Fibroblast of skin of left quadriceps (primary cell): Measurements from ENCODE around the gene EXOC3.
A peak's percentile ranks its signal among the peaks of the same experiment; 100 is the strongest.
"Not testable (repeated sequence)": the region's sequence is repeated elsewhere in the genome, so short reads cannot be mapped to it uniquely, and the experiment has no call there.

Experiments used
- DNase-seq, 2 experiments: peaks; one replicate each; pipeline ENCODE4 v3.0.0-alpha.2; 2013; ENCODE audit warnings: low read depth in 2 of 2

Gene EXOC3

DNA sequence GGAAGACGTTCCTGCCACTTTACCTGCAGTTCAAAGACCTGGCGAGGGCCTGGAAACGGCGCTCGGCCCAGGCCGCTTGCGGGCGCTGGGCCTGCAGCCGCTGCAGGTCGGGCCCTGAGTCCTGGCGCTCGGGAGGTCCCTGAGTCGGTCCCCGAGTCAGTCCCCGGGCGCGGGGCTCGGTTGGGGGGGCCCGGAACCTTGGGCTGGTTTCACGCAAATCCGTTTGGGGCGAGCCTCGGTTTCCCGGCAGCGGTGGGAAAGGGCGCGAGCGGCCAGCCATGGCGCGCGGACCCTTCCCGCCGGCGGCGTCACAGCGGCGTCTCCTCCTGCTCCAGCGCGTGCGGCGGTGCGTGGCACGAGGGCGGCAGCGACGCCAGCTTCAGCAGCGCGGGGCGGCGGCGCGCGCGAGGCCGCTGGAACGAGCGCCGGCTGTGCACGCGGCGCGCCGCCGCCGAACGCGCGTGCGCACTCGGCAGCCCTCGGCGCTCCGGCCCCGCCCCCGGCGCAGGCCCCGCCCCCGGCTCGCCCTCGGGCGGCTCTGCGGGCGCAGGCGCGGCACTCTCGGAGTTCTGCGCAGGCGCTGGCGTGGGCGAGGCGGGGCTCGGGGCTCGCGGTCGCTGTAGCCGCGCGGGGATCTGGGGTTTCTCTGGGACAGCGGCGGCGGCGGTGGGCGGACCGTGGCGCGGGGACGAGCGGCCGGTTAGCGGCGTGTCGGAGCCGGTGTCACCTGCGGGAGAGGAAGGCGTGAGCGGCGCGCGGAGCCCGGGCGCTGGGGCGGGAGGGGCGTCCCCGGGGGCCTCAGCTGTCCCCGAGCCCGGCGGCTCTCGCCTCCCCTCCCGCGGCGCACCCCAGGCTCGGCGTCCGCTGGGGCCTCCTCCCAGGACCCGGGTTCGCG, 29.9 kb downstream of the EXOC3 start:
- DNase-seq: peak; percentile 52 to 56

DNA sequence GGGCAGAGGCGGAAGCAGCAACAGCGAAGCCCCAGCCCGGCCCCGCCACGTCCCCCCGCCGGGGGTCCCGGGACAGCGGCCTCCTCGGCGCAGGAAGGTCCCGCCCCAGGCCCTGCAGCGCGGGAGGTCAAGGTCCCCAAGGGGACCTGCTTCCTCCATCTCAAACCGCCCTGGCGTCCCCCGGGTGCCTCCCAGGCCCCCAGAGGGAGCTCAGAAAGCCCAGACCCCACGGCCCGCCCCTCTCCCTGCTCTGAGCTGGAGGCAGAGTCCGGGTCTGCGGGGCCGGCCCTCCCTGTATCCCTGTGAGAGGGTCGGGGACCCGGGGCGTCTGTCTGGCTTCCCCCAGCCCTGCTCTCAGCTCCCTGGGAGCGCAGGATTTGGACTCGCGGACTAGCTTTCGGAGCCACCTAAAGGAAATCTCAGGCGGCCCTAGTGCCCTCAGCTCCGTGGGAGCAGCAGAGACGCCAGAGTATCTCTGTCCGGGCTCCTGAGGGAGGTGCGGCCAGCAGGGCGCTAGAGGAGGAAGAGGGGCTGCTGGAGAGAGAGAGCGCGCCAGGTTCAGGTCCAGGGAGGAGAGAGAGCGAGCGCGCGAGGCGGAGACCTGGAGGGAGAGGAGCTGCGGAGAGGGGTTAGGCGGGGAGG, 30.7 kb downstream of the EXOC3 start:
- no peak for DNase-seq

DNA sequence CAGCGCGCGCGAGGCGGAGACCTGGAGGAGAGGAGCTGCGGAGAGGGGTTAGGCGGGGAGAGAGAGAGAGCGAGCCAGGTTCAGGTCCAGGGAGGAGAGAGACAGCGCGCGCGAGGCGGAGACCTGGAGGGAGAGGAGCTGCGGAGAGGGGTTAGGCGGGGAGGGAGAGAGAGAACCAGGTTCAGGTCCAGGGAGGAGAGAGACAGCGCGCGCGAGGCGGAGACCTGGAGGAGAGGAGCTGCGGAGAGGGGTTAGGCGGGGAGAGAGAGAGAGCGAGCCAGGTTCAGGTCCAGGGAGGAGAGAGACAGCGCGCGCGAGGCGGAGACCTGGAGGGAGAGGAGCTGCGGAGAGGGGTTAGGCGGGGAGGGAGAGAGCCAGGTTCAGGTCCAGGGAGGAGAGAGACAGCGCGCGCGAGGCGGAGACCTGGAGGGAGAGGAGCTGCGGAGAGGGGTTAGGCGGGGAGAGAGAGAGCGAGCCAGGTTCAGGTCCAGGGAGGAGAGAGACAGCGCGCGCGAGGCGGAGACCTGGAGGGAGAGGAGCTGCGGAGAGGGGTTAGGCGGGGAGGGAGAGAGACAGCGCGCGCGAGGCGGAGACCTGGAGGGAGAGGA, 31.4 kb downstream of the EXOC3 start:
- DNase-seq: not testable (repeated sequence)

DNA sequence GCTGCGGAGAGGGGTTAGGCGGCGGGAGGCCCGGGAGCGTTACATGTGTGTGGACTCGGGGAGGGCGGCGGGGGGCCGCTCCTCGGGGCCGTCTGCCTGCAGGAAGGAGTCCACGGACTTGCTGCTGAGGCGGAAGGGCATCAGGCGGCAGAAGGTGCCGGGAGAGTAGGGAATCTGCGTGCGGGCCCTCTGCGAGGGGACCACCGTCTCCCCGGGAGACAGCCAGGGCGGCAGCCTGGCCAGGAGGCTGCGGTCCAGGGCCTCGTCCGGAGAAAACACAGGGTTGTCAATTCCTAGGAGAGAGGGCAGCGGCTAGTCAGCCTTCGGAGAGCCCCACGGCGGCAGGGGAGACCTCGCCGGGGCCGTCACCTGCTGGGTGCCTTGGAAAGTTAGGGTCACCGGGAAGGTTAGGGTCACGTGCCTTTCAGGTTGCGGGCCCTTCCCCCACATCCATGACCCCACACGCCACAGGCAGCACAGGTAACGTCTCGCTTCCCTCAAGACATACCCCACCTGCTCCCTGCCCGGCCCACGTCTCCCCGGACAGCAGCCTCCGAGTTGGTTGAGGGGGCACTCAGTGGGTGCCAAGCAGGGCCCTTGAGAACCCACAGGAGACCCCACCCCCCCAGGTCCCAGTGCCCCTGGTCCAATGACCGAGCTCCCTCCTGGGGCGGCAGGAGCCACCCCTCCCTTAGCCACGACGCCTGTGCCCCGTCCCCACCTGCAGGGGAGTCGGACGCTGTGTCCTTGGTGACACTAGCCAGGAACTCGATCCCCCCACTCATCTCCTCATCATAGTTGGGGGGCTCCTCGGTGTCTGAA, 32.1 kb downstream of the EXOC3 start:
- DNase-seq: no peak

DNA sequence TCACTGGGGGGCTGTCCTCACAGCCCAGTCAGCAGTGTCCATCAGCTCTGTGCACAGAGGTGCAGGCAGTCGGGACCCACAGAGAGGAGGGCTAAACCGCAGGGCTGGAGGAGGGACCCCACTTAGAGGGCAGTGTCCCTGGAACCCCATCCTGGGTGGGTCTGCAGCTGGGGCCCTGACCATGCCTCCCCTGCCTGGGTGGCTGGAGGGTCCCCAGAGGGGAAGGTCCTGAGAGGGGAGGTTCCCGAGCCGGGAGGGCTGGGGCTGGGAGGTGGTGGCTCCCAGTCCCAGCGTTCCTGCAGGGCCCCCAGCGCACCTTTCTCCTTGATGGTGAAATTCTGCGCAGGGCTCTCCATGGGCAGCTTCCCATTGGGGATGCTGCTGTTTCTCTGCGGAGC, 32.7 kb downstream of the EXOC3 start:
- no peak for DNase-seq

DNA sequence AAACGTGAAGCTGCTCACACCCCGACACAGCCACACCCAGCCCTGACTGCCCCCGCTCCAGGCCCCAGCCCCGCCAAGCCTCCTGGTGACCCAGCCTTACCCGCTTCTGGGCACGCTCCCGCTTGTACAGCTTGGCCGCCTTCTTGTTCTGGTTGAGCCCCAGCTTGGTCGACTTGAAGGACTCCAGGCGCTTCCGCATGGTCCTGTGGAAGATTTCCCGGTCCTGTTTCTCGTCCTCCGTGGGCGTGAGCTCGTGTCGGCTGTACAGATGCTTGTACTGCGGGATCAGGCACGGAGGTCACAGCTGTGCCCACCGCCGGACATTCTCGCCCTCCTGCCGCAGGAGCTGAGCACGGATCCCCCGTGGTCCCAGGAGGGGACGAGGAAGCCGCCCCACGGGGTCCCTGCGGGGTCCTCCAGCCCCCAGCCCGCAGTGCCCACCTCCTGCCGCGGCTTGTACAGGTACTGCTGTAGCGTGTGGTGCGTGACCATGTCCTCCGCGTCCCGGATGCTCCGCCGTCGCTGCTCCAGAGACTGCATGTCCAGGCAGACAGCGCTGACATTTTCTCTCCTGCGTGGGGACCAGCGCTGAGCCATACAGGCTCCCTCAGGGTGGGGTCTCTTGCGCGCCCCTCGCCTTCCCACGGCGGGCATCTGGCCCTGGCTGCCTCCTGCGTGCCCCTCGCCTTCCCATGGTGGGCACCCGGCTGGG, 33.3 kb downstream of the EXOC3 start:
- DNase-seq: no peak

DNA sequence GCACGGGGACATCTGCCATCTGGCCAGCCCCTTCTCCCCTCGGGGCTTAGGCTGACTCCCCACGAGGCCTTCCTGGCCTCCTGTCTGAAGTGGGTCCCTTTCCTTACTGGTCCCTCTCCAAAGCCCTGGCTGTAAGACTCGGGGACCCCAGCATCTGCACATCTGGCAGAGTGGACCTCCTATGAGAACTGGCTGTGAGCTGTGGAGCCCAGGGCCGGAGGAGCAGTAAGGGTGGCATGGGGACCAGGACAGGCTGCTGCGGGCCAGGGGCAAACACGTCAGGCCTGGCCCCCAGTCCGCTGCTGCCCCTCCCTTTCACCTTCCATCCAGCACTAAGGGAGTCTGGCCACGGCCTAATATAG, 33.8 kb downstream of the EXOC3 start:
- DNase-seq: no peak

DNA sequence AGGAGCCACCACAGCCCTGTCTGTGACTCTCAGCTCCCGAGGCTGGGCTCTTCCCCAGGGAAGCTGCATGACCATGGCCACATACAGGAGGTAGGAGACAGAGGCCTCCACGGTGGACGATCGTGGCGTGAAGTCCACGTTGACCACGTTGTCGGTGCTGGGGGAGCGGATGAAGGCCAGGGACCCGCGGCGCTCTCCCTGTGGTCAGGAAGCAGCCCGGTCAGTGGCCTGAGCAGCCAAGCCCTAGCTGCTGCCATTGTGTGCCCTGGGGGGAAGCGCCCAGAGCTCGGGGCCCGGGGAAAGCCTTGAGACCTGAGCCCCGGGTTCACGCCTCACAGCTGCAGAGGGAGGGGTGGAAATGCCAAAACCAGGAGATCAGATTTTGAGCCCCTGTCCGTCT, 34.3 kb downstream of the EXOC3 start:
- DNase-seq: no peak

DNA sequence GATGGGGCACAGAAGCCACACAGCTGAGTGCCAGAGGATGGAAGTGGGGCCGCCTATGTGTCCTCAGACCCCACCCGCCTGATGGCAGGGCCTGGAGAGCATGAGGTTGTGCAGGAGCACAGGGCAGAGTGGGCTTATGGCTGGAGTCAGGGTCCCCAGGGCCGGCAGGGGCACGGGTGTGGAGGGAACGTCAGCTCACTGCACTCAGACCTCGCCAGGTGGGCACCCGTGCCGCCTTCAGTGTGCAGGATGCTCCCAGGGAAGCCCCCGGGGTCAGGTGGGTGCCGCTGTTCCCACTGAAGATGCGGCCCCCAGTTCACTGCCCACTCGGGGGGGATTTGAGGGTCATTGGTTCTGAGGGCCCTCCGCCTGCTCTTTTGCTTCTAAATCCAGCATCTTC, 34.9 kb downstream of the EXOC3 start:
- no peak for DNase-seq

DNA sequence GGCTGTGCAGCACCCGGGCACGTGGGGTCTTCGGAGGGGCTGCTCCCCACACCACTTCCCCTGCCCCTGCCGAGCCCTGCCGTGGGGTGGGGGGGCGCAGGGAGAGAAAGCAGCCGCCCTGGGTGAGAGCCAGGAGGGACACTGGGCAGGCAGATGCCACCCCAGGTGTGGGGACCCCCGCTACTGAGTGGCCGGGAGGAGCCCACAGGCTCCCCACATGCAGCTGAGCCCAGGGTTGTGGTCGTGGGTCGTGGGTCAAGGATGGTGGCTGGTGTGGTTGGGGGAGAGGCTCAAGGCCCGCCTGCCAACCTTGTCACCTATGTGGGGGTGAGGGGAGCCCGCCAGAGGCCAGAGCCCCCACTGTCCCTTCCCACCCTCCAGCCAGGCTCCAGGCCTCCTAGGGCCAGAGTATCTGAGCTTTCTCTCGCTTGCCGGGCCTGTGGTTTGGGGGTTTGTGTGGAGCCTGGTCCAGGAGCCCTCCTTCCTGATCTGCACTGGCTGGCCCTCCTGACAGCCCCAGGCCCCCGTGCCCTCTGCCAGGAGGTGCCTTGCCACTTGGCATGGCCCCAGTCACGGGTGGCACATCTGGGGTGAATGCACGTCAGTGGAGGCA, 35.5 kb downstream of the EXOC3 start:
- DNase-seq: no peak

DNA sequence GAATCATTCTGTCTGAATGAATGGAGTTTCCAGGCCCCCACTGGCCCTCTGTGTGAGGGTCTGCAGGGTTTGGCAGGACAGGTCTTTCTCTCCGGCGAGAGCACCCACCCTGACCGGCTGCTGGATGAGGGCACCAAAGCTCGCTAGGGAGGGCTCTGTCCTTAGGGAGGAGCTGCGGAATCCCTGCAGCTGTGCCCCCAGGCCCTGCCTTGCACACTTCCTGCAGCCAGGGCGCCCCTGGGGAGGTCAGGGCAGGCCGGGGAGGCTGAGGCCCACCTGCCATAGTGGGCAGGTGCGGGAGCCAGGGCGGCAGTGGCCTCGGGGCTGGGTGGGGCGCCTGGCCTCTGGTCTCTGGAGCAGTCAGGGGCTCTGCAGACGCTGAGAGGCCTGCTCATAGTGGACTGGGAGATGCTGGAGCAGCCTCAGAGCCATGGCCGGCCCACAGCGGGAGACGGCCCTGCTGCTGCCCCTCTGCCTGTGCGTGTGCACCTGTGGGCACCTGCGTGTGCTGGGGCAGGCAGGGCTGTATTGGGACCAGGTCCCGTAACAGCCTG, 36.1 kb downstream of the EXOC3 start:
- no peak for DNase-seq

DNA sequence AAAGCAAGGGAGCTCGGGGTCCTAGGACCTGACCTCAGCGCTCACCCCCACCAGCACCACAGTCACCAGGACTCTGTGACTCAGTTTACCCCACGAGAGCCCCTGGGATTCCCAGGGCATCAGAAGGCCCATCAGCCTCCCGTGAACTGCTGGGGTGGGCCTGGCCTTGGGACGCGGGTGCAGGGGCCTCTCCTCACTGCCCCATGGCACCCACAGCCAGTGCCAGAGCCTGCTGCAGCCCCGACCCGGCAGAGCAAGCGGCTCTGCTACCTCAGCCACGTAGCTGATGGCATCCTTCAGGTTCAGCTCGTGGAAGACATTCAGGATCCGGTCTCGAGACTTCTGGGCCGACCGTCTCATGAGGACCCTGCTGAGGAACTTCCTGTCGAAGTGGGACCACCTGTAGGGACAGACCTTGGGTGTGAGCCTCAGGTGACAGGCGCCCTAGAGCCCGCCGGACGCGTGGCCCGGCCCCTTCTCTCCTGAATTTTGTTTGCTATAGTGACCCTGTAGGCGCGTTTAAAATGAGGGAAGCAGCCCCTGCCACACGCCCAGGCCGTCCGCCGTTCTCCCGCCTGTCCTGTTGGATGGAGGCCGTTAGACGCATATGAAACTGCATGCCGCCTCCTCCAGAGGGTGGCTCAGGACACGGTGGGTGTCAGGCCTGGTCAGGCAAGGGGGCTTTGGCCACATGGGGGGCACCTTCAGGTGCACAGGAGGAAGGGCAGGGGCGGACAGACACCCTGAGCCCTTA, 36.8 kb downstream of the EXOC3 start:
- no peak for DNase-seq

DNA sequence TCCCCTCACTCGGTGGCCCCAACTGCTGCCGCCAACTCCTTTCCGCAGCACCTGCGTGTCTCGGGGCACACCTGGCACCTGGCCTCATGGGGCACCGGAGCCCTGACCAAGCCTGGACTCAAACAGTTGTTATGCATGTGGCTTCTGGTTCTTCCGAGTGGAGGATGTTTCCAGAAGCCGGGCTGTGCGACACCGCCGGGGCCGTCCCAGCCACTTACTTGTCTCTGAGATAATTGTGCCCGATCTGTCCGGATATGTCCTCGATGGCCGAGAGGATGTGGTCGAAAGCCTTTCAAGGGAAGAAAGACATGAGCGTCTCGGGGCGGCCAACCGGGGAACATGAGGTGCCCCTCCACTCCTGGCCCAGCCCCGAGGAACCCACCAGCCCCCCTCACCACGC, 38.4 kb downstream of the EXOC3 start:
- DNase-seq: no peak

DNA sequence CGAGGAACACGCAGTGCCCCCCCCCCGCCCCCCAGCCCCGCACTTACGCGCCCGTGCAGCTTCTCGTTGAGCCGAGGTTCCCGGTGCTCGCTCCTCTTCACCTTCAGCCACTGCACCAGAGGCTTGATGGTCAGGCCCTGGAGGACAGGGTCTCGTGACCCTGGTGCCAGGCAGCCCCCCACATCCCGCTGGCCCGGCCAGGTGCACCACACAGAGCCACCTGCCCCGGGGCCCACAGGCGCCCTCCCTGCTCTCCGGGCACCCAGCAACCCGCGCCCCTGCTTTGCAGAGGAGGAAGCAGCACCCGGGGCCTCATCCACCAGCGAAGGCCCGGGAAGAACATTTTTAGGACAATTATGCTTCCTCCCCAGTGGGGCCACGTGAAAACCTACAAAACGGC, 39.0 kb downstream of the EXOC3 start:
- DNase-seq: no peak

DNA sequence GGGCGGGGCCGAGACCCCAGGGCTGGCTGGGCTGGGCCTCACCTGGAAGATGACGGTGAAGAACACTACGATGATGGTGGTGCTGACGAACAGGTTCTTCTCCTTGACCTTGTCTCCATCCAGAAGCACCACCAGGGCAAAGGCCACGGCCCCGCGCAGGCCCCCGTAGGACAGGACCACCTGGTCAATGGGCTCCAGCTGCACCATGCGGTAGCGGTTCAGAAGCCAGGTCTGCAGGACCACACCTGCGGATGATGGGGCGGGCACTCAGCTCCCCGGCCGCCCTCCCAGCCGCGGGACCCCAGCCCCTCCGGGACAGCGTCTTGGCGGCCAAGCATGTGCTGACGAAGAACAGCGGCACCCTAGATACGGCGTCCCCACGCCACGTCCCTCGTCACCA, 39.5 kb downstream of the EXOC3 start:
- DNase-seq: no peak

DNA sequence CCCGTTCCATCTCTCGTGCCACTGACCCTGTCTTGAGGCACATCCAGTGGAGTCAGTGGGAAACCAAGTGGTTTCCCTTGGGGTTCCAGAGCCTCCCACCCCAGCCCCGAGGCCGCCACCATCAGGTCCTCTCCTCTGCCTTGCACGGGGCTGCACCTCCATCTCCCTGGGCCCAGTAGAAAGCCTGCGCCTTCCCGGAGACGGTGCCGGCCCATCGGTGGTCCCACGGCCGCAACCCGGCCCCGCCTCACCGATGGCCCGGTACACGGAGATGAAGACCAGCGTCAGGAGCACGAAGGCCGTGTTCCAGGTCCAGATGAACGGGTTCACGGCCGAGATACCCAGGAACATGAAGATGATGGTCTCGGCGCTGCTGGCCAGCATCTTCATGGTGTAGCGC, 40.0 kb downstream of the EXOC3 start:
- DNase-seq: no peak

DNA sequence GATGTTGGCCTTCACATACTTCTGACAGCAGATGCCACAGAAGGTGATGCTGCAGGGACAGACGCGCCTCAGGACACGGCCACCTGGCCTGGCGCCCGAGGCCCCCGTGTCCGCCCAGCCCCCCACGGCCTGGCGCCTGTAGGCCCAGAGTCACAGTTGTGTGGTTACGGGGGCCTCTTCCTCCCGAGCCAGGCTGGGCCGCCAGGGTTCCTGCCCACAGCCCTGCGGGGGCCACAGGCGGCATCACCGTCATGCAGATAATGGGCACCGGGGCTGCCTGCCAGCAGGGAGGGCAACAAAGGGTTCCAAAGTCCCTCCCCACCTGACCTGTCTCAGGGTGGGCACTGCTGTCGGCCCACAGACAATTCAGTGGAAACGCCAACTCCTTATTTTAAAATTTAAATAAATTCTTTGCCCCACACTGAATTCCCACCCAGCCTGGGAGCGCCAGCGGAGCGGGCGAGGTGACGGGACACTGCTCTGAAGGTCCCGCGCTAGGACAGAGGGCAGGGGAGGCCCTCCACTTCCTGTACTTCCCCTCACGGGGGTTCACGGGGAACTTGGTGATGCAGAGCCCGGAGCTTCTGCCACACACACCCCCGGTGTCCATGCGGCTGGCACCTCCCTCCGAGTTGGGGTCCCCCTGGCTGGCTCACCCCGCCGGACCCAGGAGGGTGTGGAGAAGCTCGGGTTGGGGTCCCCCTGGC, 40.6 kb downstream of the EXOC3 start:
- no peak for DNase-seq

DNA sequence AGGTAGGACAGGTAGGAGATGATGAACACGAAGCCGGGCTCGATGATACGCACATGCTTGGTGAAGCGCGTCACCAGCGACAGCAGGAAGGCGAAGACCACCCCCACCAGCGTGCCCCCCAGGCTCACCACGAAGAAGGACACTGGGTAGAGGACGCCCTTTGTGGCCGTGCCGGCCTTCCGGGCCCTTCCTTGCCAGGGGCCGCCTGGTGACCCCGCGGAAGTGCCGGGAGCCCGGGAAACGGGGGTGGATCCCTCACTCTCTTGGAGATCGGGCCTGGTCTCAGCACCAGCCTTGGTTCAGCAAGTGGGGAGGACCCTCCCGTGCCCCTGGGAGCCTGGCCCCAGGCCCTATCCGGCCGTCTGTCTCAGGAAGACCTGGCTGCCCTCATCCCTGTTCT, 41.6 kb downstream of the EXOC3 start:
- DNase-seq: no peak
